Suppressor macrophage treated with lipopolysaccharide for 1 hour (primary cell): ENCODE data around the gene LDLRAD4.
A peak's percentile ranks its signal among the peaks of the same experiment; 100 is the strongest.
"Not testable (repeated sequence)": the region's sequence is repeated elsewhere in the genome, so short reads cannot be mapped to it uniquely, and the experiment has no call there.

Source experiments
- DNase-seq, 3 donors: peaks; one replicate each; pipeline ENCODE4 v3.0.0-alpha.2; 2020 to 2022

Gene LDLRAD4

DNA sequence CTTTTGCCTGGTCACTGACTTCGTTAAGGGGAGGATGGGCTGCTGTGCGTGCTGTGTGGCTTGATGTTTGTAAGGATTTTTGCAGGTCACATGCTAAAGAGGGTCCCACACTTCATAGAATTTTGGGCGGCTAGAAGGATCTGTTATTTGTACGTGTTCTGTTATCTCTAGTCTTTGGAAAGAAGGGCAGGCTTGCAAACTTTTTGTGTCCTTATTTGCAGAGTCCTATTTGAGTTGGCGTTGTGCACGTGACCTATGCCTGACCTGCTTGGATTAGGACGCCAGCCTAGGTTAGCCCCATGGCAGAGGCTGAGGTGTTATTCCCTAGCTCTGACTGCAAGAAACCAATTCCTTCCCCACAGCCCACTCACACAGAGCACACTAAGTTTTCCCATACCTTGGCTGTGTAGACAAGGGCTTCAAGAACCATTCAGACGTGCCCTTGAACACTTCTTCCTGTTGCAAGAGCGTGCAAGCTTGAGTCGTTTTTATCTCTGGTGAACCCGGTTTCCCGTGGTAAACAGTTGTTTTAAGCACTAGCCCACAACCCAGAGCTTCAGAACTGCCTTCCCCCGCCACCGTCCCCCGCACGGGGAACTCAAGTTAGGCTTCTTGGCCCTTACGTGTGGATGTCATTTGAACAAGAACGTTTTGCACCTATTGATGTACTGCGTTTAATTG is 94.6 kb downstream of the LDLRAD4 start:
- no peak for DNase-seq

DNA sequence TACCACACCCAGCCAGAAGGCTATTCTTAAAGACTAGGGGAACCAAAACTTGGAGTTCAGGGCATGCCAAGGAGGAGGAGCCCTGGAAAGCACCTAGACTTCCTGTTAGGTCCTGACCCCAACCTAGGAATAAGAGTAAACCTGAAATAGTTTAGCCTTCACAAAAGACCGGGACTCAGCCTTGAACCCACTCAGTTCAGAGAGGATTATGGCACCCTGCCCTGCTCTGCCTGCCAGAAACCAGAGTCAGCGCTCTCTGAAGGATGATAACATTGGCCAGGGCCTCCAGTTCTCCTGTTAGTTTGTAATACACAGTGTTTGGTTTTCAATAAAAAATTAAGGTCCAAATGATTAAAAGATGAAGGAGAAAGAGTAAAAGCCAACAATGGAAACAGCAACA is 96.4 kb downstream of the LDLRAD4 start:
- no peak for DNase-seq

DNA sequence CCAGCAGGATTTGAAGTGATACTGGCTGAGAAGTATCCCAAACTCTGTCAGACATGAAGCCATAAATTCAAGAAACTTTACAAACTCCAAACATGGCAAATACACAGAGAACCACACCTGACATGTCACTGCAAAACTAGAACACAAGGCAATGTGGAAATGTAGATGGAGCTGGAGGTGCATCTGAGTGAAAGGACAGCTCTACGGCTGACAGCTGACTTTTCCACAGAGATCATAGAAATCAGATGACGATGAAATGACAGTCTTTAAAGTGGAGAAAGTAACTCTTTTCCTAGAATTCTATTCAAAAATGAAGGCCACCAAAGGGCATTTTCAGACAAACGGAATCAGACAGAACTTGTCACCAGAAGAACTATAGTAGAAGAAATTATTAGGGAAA is 97.5 kb downstream of the LDLRAD4 start:
- no peak for DNase-seq

DNA sequence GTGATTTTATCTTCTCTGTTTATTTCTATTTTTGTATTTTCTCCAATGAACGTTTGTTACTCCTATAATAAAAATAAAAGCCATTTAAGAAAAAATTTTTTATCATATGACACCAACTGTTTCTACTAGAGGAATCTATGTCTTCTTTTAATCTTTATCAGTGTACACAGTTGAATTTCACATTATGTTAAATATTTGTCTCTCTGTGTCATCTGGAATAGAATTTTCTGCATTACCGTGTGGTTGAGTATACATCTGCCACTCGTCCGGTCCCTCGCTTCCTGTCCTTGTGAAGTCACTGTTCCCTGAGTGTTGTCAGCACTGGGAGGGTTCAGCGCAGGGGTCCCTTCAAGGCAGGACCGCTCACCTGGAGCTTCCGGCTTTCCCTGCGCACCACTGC is 99.2 kb downstream of the LDLRAD4 start:
- DNase-seq: no peak

DNA sequence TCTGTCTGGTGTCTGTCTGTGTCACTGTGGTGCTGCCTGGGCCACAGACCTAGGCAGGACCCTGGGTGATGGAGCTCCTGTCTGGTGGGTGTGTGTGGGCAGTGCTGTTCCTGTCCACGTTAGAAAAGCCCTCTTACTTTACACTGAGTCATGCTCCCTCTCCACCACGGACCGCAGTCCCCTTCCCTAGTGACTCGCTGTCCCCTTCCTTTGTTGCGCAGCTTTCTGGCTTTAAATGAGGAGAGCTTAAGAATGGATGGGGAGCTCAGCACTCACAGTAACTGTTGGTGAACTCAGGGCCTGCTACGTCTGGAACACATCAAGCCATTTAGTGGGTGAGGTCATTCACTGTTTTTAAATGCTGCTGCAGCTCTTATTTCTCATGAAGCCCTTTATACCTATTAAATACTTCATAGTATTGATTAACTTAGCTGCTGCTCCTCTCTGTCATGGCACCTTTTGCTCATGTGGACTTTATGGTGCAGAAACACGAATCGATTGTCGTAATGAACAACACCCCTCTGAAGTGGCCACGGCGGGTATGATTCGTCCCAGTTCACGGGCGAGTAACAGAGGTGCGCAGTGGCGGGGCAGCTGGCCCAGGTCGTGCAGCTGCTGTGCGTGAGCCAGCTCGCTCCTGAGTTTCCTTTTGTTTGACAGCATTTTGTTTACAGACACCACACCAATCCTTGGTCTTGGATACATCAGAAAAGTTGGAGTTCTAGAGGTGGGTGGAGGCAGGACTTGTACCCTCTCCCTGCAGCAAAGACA is 100.4 kb downstream of the LDLRAD4 start:
- peak; percentile 54 to 64 (median 60) for DNase-seq

DNA sequence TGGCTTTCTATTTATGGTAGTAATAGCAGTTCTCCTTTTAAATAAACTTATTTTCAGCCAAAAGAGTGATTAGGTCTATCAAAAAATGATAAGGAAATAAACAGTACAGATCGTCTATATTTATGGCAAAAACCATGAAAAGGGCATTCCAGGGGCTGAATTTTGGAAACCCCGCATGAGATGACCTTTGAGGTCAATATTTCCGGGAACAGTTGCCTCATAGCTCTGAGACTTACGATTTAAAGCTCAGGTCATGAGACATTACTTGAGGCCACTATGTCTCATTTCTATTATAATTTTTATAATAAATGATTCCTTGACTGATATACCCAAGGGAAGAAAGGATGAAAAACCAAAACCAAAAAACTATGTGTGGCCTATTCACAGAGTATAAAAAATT is 101.1 kb downstream of the LDLRAD4 start:
- peak in 2 of 3 donors; percentile 16 to 48 for DNase-seq

DNA sequence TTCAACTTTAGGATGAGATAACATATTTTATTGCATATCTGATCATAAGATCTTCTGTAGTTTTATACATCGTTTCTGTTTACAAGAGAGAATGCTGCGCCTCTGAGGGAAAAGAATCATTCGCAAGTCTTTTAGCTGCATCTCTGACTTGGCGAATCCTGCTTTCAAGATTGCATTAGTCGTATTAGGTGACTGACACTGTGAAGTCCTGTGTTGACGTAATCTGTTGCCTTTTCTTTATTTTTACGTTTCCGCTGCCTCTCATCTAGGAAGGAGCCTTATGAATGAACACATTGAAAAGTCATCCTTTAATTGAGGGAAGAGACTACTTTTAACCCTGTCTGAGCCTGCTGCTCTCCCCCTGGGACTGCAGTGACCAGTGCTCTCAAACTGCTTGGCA is 101.5 kb downstream of the LDLRAD4 start:
- no peak for DNase-seq

DNA sequence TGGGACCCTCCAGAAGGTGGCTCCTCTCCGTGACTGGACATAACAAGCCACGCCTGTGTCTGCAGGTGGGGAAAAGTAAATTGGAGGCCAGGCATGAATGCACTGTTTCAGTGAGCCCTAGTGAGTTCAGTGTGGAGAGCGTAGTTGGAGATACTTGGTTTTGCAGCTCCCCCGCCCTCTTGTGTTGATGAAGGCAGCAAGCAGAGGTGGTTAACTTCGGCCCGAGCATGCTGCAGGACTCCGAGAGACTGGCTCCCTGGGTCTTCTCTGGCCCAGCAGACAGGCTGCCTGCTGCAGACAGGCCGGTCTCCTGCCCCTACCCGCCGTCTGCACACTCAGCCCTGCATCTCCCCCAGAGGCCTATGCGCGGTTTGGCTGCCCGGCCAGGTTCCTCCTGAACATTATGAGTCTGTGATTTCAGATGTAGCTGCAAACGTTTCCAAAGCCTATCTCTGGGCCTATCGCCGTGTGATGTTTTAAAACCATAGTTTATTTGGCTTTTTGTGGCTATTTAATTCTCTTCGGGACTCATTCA is 102.4 kb downstream of the LDLRAD4 start:
- no peak for DNase-seq

DNA sequence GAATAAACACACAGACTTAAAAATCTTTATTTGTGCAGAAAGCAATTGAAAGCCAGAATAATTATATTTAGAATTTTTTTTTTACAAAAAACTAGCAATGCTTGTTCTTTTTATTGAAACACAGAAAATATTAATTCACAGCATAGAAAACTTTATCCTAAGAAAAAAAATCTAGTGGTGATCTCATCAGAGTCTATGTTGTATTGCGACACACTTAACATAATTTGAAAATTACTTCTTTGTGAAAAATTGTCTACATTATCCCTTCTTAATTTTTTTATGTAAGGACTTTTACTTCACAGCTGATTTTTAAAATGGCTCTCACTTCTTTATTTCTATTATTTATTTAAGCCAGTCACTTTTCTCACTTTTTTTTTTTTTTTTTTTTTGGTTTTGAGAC is 103.4 kb downstream of the LDLRAD4 start:
- DNase-seq: peak in 1 of 3 donors; percentile 44

DNA sequence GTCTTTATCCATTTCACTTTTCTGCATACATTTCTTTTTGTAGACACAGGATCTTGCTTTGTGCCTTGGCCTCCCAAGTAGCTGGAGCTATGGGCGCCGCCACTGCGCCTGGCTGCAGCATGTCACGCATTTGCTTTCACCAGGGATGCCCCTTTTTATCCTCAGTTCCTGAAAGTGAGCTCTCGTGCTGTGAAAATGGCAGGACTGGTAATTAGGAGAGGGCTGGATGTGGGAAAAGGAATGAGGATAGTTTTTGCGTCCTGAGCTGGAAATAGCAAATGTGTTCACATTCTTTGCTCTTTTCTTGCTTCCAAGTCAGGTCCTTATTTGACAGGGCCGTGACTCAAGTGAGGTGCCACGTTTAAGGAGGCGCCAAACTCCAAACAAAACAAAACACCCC is 104.6 kb downstream of the LDLRAD4 start:
- DNase-seq: no peak

DNA sequence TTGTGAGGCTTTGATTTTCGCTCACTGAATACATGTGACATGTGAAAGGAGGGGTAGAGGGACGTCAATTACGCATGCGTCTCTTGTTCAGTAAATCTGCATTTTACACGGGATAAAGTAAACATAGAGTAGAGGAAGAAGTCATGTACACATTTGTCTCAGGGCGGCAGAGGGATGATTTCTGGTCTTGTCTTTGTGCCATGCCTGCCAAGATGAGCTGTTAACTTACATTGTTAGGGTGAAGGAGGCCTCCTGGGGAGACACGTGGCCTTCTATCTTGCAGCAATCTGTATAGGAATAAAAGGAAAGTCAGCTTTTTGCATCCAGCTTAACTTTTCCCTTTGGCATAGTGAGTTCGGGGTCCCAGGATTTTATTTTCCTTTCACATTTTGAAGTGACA is 106.3 kb downstream of the LDLRAD4 start:
- no peak for DNase-seq

DNA sequence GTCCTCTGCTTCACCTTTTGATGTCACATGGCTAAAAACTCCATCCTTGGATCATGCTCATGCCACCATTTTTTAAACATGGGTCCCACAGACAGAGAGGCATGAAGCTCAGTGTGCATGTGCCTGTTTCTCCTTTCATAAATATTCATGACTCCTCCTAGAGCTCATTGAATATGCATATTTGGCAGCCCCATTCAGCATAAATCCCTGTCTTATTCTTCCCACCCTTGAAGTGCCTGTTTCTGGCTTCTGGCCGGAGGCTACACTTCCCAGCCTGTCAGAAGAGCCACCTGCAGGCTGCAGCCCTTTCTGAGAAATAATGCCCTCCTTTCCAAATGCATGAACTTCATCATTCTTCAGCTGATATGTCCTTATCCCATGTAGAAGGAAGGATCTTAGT is 109.7 kb downstream of the LDLRAD4 start:
- DNase-seq: no peak

DNA sequence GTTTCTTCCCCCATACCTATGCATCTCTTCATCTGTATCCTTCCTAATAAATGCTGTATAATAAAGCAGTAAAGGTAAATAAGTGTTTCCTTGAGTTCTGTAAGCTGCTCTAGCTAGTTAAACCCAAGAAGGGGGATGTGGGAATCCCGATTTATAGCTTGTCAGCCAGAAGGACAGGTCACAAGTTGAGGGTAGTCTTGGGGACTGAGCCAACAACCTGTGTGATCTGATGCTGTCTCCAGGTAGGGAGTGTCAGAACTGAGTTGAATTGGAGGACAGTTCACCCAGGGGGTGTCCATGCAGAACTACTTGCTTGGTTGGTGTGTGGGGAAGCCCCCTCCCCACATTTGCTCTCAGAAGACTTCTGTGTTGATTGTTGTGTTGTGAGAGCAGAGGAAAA is 112.4 kb downstream of the LDLRAD4 start:
- no peak for DNase-seq

DNA sequence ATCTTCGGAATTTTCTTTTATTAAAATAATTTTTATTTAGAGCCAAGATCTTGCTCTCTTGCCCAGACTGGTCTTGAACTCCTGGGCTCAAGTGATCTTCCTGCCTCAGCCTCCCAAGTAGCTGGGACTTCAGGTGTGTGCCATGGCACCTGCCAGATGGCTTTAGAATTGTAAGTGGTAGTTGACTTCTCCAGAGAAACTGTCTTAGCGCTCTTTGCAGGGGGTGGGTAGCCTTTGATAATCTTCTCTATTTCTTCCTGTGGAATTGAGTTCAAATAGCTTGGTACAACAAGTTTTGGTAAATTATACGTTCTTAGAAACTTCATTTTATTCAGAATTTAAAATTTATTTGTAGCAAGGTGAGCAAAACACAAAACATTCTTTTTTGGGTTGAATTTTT is 113.3 kb downstream of the LDLRAD4 start:
- no peak for DNase-seq

DNA sequence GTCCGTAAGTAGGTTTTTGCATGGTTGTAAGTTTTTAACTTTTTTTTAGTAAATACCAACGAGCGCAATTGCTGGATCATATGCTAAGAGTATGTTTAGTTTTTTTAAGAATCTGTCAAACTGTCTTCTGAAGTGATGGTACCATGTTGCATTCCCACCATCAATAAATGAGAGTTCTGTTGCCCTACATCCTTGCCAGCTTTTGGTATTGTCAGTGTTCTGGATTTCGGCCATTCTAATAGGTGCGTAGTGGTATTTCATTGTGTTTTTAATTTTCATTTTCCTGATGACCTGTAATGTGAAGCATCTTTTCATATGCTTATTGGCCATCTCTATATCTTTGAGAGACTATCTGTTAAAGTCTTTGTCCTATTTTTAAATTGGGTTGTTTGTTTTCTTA is 114.3 kb downstream of the LDLRAD4 start:
- no peak for DNase-seq

DNA sequence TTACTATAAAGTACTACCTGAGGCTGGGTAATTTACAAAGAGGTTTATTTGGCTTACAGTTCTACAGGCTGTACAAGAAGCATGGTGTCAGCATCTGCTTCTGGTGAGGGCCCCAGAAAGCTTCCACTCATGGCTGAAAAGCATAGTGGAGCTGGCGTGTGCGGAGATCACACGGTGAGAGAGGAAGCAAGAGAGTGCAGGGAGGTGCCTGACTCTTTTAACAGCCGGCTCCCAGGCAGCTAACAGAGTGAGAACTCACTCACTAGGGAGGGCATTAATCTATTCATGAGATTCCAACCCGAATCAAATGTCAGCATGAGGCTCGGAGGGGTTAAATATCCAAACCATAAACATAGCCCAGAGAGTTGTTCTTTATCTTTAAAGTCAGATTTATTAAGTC is 117.3 kb downstream of the LDLRAD4 start:
- no peak for DNase-seq

DNA sequence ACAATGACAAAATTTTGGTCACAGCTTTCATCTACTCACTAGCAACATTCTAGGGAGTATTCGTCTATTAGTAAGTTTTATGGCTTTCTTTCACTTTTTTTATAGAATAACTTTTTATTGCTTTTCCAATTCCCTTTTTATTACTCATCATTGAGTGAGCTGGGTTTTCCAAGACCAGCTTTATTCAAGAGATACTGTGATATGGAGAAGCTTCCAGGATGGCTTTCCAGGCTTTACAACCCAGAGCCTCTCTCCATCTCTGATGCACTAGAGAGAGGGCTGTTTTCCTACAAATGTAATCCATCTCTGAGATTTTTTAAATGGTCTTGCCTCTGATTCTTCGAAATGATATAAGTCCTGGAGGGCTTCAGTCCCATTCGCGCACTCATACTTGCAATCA is 118.3 kb downstream of the LDLRAD4 start:
- no peak for DNase-seq

DNA sequence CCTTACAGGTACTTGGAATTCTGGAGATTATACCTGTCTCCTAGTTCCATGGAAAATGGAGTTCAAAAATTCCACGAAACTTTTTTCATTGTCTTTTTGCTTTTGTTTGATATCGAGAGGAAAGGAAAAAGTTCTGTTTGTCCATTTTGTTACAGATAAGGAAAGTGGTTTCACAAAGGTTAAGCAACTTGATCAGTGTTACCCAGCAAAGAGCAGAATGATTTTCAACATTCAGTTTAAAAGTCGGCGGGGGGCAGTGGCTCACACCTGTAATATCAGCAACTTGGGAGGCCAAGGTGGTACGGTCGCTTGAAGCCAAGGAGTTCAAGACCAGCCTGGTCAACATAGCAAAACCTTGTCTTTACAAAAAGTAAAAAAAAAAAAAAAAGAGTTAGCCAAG is 118.8 kb downstream of the LDLRAD4 start:
- no peak for DNase-seq

DNA sequence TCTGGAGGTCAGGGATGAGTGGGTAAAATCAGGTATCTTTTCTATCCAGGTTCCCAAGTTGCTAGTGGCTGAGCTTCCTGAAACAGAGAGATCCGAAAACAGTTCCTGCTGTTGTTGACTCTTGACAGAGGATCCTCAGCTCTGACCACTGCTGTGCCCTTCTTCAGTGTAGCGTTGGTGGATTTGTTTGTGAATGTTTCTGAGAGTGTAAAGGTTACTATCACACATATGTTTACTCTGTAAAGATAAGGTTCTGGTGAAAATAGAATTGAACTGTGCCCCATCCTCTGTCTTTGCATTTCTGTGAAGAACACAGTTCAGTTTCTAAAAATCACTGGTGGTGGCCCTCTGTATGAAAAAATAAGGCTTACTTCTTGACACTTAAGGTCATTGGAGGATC is 119.8 kb downstream of the LDLRAD4 start:
- no peak for DNase-seq

DNA sequence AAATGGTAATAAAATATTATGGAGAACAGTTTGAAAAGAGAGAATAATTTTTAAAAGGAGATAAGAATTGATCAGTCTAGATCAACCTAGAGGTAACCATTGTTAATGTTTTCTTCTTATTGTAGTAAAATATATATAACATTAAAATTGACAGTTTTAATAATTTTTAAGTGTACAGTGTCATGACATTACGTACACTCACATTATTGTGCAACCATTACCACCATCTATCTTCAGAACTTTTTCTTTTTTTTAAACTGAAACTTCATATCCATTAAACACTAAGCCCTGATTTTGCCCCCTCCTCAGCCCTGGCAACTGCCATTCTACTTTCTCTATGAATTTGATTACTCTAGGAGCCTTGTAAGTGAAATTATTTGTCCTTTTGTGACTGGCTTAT is 121.1 kb downstream of the LDLRAD4 start:
- no peak for DNase-seq

DNA sequence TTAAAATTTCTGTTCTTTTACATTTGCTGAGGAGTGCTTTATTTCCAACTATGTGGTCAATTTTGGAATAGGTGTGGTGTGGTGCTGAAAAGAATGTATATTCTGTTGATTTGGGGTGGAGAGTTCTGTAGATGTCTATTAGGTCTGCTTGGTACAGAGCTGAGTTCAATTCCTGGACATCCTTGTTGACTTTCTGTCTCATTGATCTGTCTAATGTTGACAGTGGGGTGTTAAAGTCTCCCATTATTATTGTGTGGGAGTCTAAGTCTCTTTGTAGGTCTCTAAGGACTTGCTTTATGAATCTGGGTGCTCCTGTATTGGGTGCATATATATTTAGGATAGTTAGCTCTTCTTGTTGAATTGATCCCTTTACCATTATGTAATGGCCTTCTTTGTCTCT is 127.9 kb downstream of the LDLRAD4 start:
- not testable (repeated sequence) for DNase-seq

DNA sequence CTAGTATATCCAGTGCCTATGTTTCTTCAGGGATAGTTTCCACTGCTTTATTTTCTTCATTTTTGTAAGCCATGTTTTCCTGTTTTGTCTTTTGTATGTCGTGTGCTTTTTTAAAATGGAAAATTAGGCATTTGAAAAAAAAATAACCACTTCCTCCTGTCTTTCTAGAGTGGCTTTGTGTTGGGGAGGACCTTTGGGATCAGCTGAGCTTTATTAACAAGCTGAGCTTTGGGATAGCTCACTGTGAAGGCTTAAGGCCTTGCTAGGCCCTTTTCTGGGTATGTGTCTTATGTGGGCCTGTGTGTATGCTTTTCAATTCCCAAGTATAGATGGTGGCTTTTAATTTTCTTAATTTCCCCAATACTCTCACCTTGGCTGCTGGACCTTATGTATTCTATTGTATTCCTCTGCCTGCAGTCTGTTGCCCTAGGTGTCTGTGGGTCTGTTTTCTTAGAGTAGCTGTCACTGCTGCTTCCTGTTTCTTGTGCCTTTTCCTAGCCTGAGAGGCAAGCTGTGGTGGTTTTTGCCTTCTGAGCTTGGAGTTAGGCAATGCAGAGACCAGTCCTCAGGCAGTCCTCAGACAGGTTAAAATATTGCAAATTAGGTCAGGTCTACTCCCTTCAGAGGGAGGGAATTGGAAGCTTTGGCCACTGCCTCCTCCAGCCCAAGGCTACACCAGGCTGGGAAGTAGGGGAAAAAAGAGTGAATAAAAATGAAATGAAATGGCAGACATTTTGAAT is 134.7 kb downstream of the LDLRAD4 start:
- peak; percentile 53 to 57 (median 55) for DNase-seq

DNA sequence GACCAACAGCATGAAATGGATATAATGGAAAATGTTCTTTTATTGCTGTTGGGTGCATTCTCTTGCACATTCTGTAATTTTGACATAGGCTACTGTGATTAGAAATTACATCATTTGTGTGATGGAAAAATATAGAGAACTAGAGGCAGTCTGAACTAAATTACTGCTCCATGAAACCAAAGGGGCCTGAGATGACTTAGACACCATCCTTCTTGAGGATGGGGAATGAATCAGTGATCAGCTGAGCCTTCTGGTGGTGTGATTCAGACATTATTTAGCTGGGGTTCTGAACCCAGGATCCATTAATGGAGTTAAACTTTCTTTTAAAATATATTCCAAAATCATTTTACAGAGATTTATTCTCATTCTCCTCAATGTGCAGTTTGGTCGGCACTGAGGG is 135.8 kb downstream of the LDLRAD4 start:
- DNase-seq: peak; percentile 57 to 81 (median 60)

DNA sequence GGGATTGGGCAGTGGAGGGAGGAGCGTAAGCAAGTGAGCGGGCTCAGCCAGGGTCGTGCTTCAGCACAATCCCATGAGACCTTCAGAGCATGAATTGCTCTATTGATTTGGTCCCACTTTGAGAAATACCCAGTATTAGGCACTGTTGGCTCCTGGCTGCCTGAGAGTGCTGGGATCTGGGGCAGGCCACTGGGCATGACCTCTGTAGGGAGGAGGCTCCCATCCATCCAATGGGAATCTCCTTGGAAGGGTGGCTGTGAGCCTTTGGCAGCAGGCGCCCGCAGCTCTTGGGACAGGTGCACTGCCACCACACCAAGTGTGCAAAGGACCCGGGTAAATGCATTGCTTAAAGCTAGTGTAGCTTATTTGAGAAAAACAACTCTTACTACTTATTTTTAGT is 137.5 kb downstream of the LDLRAD4 start:
- no peak for DNase-seq
